Measurements from ENCODE around the gene ZBTB42. TPM values are rescaled to one million over a fixed set of nuclear protein-coding genes. Genes with fewer than 3 reads are reported as not detected.

The ZBTB42 gene
- total and polyA plus RNA-seq, 2 donors (not counting 3 experiments of a cell fraction or from before 2014, with no cell fraction given), result 3.1 to 3.8 TPM

DNA sequence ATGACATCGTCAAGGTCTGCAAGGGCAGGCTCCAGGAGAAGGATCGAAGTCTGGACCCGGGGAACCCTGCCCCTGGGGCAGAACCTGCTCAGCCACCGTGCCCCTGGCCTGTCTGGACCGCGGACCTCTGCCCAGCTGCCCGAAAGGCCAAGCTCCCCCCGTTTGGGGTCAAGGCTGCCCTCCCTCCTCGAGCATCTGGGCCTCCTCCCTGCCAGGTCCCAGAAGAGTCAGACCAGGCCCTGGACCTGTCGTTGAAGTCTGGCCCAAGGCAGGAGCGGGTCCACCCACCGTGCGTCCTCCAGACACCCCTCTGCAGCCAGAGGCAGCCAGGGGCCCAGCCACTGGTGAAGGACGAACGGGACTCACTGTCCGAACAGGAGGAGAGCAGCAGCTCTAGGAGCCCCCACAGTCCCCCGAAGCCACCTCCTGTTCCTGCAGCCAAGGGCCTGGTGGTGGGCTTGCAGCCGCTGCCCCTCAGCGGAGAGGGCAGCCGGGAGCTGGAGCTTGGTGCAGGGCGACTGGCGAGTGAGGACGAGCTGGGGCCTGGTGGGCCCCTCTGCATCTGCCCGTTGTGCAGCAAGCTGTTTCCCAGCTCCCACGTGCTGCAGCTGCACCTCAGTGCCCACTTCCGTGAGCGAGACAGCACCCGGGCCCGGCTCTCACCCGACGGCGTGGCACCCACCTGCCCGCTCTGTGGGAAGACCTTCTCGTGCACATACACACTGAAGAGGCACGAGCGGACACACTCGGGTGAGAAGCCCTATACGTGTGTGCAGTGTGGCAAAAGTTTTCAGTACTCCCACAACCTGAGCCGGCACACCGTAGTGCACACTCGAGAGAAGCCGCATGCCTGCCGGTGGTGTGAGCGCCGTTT, 856 bp downstream of the ZBTB42 start:
- CTCF ChIA-PET, result interaction anchor here (1.2 to 1.7 kb wide), 5 partner anchors 10 to 49 kb away, joined by 4 to 17 read pairs (median 6); partner anchors contain the start of gene SIVA1

More for the DNA sequence above, 856 bp downstream of the ZBTB42 start:
- FAIRE-seq (no peak), DNase-seq (ENCODE audit: low read depth, low spot score) (no peak)
- H3K9me1 ChIP-seq (replicated peaks; ENCODE audit: control insufficient read depth, extremely low read depth, insufficient read depth, low read length), result no peaks in the 10 kb centered on the region
- H4K20me1 ChIP-seq (replicated peaks; ENCODE audit: control insufficient read depth, extremely low read depth, insufficient read depth, low read length), result no peaks in the 10 kb centered on the region
- no TSS peak for BruUV-seq (replicated peaks)
- H3K36me3 ChIP-seq (ENCODE audit: control insufficient read depth in 2 of 2, extremely low read depth in 1 of 2, insufficient read depth in 2 of 2, low read length in 2 of 2), result no peaks in the 10 kb centered on the region
- H3K9ac ChIP-seq (replicated peaks; ENCODE audit: extremely low read depth, insufficient read depth, low read length), result no peak overlapping the region
- no peak overlapping the region for H2AFZ ChIP-seq (ENCODE audit: low read depth, low read length)
- H3K4me3 ChIP-seq (replicated peaks in 1 of 3; ENCODE audit: insufficient read depth in 1 of 3, low read depth in 1 of 3, low read length in 3 of 3), result peak overlapping the region in 2 of 3 experiments; percentile 43 to 71
- H3K27ac ChIP-seq (ENCODE audit: insufficient read depth, low read depth, low read length), result no peak overlapping the region
- no peaks in the 10 kb centered on the region for H3K9me3 ChIP-seq (replicated peaks; ENCODE audit: control insufficient read depth, insufficient read depth, low read length)
- TF ChIP-seq POLR2A (IDR thresholded peaks at IDR 0.05; ENCODE audit: low read depth, low read length) (no peak), FOS (IDR thresholded peaks at IDR 0.05; ENCODE audit: borderline replicate concordance, insufficient read depth, low read length) (no peak), JUN (IDR thresholded peaks at IDR 0.05; ENCODE audit: borderline replicate concordance, insufficient read depth, insufficient read length, low read depth) (no peak), POLR2AphosphoS5 (IDR thresholded peaks at IDR 0.05; ENCODE audit: insufficient read depth, low read depth, low read length) (no peak), EZH2 (IDR thresholded peaks at IDR 0.05; ENCODE audit: borderline replicate concordance, low read depth, low read length, severe bottlenecking) (no peak), GATA2 (IDR thresholded peaks at IDR 0.05; ENCODE audit: insufficient read depth, insufficient read length, low read depth, low read length) (no peak), MYC (IDR thresholded peaks at IDR 0.05; ENCODE audit: low read depth, low read length) (no peak)
- TF ChIP-seq, protein P1, sequence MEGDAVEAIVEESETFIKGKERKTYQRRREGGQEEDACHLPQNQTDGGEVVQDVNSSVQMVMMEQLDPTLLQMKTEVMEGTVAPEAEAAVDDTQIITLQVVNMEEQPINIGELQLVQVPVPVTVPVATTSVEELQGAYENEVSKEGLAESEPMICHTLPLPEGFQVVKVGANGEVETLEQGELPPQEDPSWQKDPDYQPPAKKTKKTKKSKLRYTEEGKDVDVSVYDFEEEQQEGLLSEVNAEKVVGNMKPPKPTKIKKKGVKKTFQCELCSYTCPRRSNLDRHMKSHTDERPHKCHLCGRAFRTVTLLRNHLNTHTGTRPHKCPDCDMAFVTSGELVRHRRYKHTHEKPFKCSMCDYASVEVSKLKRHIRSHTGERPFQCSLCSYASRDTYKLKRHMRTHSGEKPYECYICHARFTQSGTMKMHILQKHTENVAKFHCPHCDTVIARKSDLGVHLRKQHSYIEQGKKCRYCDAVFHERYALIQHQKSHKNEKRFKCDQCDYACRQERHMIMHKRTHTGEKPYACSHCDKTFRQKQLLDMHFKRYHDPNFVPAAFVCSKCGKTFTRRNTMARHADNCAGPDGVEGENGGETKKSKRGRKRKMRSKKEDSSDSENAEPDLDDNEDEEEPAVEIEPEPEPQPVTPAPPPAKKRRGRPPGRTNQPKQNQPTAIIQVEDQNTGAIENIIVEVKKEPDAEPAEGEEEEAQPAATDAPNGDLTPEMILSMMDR (IDR thresholded peaks at IDR 0.05; ENCODE audit: extremely low read depth in 1 of 2, insufficient read depth in 1 of 2, low read depth in 1 of 2, low read length in 2 of 2), result no peak
- TF ChIP-seq, protein P2, sequence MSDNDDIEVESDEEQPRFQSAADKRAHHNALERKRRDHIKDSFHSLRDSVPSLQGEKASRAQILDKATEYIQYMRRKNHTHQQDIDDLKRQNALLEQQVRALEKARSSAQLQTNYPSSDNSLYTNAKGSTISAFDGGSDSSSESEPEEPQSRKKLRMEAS (IDR thresholded peaks at IDR 0.05; ENCODE audit: insufficient read depth, insufficient read length), result no peak
- POLR2A ChIA-PET, result no interaction called here
- intact Hi-C loops (cut with micrococcal nuclease), result loop anchor here (2.0 kb wide), 1 partner anchor 49 kb away; the partner anchor contains the start of gene SIVA1
- no peaks in the 10 kb centered on the region for H3K79me2 ChIP-seq (ENCODE audit: control insufficient read depth, insufficient read depth, low read length)
- H3K4me2 ChIP-seq (ENCODE audit: insufficient read depth, low read length), result peak overlapping the region; percentile 69
- dilution Hi-C loops (cut with MboI; ENCODE audit: extremely low pct_ligation_motif_present, low sequenced_read_pairs), result no loop called here
- no peaks in the 10 kb centered on the region for H3K27me3 ChIP-seq (ENCODE audit: control insufficient read depth in 2 of 2, insufficient read depth in 2 of 2, low read length in 2 of 2)
- peaks cover 5% of the 10 kb centered on the region for H3K4me1 ChIP-seq (ENCODE audit: control insufficient read depth, extremely low read depth, insufficient read depth, low read length)
